ENCODE results near the gene FADS1.

Gene FADS1

GRCh38 chr11:61817471-61818202, 834 bp upstream of the FADS1 start:
- no peak for DNase-seq

- peak; percentile 91 for DNase-seq
Observed at GRCh38 chr11:61815790-61816735, 740 bp downstream of the FADS1 start.

- DNase-seq: peak; percentile 98
Observed at GRCh38 chr11:61814958-61815789, 1.6 kb downstream of the FADS1 start.

- DNase-seq: peak; percentile 38
Observed at GRCh38 chr11:61814247-61814957, 2.4 kb downstream of the FADS1 start.

GRCh38 chr11:61812736-61813411, 3.9 kb downstream of the FADS1 start:
- no peak for DNase-seq

GRCh38 chr11:61811831-61812230, 5.0 kb downstream of the FADS1 start:
- DNase-seq: no peak

GRCh38 chr11:61810671-61811175, 6.1 kb downstream of the FADS1 start:
- no peak for DNase-seq

GRCh38 chr11:61806785-61807184, 10.0 kb downstream of the FADS1 start:
- DNase-seq: no peak

GRCh38 chr11:61805146-61805545, 11.7 kb downstream of the FADS1 start:
- no peak for DNase-seq

- DNase-seq: no peak
Observed at GRCh38 chr11:61803889-61804647, 12.7 kb downstream of the FADS1 start.

GRCh38 chr11:61802605-61803004, 14.2 kb downstream of the FADS1 start:
- DNase-seq: no peak

- no peak for DNase-seq
Observed at GRCh38 chr11:61800331-61801281, 16.2 kb downstream of the FADS1 start.

GRCh38 chr11:61799665-61800284, 17.0 kb downstream of the FADS1 start:
- no peak for DNase-seq

- DNase-seq: peak; percentile 83
Observed at GRCh38 chr11:61797263-61797944, 19.4 kb downstream of the FADS1 start.

GRCh38 chr11:61795876-61796526, 20.8 kb downstream of the FADS1 start:
- DNase-seq: no peak

GRCh38 chr11:61795459-61795858, 21.3 kb downstream of the FADS1 start:
- no peak for DNase-seq

GRCh38 chr11:61794579-61794978, 22.2 kb downstream of the FADS1 start:
- no peak for DNase-seq

- DNase-seq: peak; percentile 26
Observed at GRCh38 chr11:61793829-61794204, 23.0 kb downstream of the FADS1 start.

Measured in EL (cell line).